Bronchial epithelial cell (primary cell): ENCODE data around the gene GNG7. TPM values are rescaled to one million over a fixed set of nuclear protein-coding genes. Genes with fewer than 3 reads are reported as not detected.

Experiments
- DNase-seq: peaks from one replicate; pipeline ENCODE4 v3.0.0-alpha.2; 2010; ENCODE audit warnings: low read depth
- FAIRE-seq: peaks from 2 replicates; lab custom pipeline; 2011; peaks lifted over from hg19 to GRCh38; lab: Jason Lieb, UNC
- H3K27me3 ChIP-seq: 2 replicates; pipeline ENCODE4 v1.5.1; 2011; ENCODE audit warnings: low read length; ENCODE audit not compliant: control insufficient read depth, insufficient read depth
- H3K36me3 ChIP-seq: 2 replicates; pipeline ENCODE4 v1.5.1; 2011; ENCODE audit warnings: low read length; ENCODE audit not compliant: control insufficient read depth, insufficient read depth
- H3K4me3 ChIP-seq: 2 replicates; pipeline ENCODE4 v1.5.1; 2011; ENCODE audit warnings: mild to moderate bottlenecking, low read depth, low read length, control low read depth
- total RNA-seq: library from RNA; depleted of rRNA; stranded (reverse); fragments of >200 nt; gene quantifications from 2 replicates; pipeline ENCODE4 v1.2.1, GENCODE V29; 2014
- TF ChIP-seq, protein P1 (sequence below): IDR thresholded peaks from 2 replicates; pipeline ENCODE4 v1.5.1; 2011; ENCODE audit warnings: mild to moderate bottlenecking, moderate library complexity, low read length, control low read depth, inconsistent platforms; ENCODE audit not compliant: insufficient read depth, severe bottlenecking

The GNG7 gene
- total RNA-seq, 1 donor from 2014 or later: under 0.01 TPM

GRCh38 chr19:2701361-2702169 is 929 bp downstream of the GNG7 start:
- Histone ChIP-seq H3K27me3 (peaks cover 8% of the 10 kb centered on the region), H3K4me3 (no peak overlapping the region), H3K36me3 (no peaks in the 10 kb centered on the region)
- no peak for DNase-seq
- TF ChIP-seq, protein P1, sequence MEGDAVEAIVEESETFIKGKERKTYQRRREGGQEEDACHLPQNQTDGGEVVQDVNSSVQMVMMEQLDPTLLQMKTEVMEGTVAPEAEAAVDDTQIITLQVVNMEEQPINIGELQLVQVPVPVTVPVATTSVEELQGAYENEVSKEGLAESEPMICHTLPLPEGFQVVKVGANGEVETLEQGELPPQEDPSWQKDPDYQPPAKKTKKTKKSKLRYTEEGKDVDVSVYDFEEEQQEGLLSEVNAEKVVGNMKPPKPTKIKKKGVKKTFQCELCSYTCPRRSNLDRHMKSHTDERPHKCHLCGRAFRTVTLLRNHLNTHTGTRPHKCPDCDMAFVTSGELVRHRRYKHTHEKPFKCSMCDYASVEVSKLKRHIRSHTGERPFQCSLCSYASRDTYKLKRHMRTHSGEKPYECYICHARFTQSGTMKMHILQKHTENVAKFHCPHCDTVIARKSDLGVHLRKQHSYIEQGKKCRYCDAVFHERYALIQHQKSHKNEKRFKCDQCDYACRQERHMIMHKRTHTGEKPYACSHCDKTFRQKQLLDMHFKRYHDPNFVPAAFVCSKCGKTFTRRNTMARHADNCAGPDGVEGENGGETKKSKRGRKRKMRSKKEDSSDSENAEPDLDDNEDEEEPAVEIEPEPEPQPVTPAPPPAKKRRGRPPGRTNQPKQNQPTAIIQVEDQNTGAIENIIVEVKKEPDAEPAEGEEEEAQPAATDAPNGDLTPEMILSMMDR: no peak
- no peak for FAIRE-seq

DNA sequence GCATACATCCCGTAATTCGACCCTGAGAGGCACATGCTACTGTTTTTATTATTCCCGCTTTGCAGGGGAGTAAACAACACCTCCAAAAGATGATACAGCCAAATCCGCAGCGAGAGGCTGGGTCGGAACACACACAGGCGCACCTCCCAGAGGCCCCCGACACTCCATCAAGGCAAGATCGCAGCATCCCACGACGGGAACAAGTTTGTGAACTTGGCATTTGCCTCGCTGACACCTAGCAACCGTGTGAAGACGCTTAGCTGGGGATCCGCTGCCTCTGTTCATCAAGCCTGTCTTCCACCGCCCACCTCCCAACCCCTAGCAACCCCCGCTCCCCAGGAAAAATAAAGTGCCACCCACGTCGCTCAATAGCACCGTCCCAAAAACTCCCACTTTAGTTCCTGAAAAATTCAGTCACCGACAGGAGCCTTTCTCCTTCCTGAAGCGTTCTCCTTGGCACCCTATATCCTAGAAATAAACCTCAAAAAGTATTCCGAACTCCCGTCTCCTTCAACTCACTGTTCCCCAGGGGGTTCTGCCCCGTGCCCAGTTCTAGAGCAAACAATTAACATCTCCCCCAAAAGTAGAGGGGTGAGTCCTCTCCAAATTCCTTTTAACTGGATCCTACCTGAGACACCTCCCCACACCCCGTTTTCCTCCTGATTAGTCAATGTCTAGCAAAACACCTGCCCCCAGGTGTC is 1.7 kb downstream of the GNG7 start:
- TF ChIP-seq, protein P1: no peak
- DNase-seq: no peak
- H3K4me3 ChIP-seq: no peak overlapping the region
- H3K27me3 ChIP-seq: peaks cover 8% of the 10 kb centered on the region
- H3K36me3 ChIP-seq: no peaks in the 10 kb centered on the region
- no peak for FAIRE-seq

DNA sequence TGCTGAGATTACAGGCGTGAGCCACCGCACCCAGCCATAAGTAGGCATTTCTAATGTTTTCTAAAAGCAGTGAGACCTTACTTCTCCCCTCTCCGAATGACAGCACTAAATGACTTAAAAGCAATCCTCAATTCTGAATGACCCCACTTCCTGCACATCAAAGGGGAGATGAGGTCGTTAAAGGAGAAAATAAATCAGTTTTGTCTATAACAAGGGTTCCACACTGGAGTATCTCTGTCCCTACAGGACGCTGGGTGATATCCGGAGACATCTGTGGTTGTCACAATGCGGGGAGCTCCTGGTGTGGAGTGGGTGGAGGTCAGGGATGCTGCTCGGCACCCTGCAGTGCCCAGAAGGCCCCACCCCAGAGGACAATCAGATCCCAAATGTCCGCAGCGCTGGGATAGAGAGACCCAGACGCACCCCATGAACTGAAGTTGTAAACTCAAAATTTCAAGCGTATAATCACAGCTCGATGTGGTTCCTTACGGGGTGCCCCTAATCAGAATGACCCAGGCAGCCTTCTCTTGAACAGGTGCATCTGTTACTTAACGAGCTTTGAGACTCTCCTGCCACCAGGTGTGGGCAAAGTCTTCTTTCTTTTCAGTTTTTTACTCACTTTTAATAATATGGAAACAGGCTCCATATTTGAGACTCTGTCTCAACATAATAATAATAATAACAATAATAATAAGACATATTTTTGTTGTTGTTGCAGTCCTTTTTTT is 2.9 kb downstream of the GNG7 start:
- Histone ChIP-seq H3K36me3 (no peaks in the 10 kb centered on the region), H3K27me3 (peaks cover 8% of the 10 kb centered on the region), H3K4me3 (no peak overlapping the region)
- TF ChIP-seq, protein P1: no peak
- no peak for FAIRE-seq
- no peak for DNase-seq

GRCh38 chr19:2694196-2694595 is 8.3 kb downstream of the GNG7 start:
- H3K27me3 ChIP-seq: no peaks in the 10 kb centered on the region
- H3K4me3 ChIP-seq: no peak overlapping the region
- no peak for FAIRE-seq
- no peak for DNase-seq
- TF ChIP-seq, protein P1: no peak
- no peaks in the 10 kb centered on the region for H3K36me3 ChIP-seq

DNA sequence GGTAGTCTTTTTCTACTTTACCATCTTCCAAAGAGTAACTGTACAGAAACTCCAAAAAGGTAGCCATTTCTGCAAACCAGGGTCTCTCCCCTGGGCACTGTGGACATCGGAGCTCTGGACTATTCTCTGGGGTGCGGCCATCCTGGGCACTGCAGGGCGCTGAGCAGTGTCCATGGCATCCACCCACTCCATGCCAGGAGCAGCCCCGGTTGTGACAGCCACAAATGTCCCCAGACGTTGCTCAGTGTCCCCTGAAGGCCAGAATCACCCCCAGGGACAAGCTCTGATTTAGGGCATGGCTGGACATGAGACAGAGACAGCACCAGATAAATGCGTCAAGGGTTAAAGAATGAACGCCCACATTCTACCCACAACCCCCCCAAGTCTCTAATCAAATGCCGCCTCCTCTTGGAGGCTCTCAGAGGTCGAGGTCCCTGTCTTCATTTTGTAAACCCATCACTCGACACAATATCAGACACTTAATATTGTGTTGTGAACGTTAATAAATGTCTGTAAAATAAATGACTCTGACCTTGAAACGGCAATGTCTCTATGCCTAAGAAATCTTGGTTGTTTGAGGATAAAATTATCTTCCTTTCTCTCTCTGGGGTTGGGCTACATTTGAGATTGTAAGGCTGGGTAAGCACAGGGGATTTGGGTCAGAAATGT is 8.9 kb downstream of the GNG7 start:
- Histone ChIP-seq H3K4me3 (no peak overlapping the region), H3K27me3 (no peaks in the 10 kb centered on the region), H3K36me3 (no peaks in the 10 kb centered on the region)
- FAIRE-seq (no peak), DNase-seq (no peak)
- TF ChIP-seq, protein P1: no peak
